ENCODE measurements around the gene COG4.

COG4 gene

GRCh38 chr16:70510216-70510615 lies 13.1 kb downstream of the COG4 start:
- H3K27me3 ChIP-seq: no peaks in the 10 kb centered on the region
- no peaks in the 10 kb centered on the region for H3K4me1 ChIP-seq
- TF ChIP-seq CTCF (IDR thresholded peaks at IDR 0.05; ENCODE audit: low read depth, low read length): no peak
- DNase-seq: no peak
- peaks cover 61% of the 10 kb centered on the region for H3K36me3 ChIP-seq
- no peak overlapping the region for H3K4me3 ChIP-seq (ENCODE audit: low read depth, low read length)
- H3K9me3 ChIP-seq: no peaks in the 10 kb centered on the region

GRCh38 chr16:70508752-70509151 lies 14.6 kb downstream of the COG4 start:
- no peaks in the 10 kb centered on the region for H3K9me3 ChIP-seq
- H3K4me1 ChIP-seq: no peaks in the 10 kb centered on the region
- peaks cover 49% of the 10 kb centered on the region for H3K36me3 ChIP-seq
- H3K27me3 ChIP-seq: no peaks in the 10 kb centered on the region
- no peak for DNase-seq
- TF ChIP-seq CTCF (IDR thresholded peaks at IDR 0.05; ENCODE audit: low read depth, low read length): no peak
- no peak overlapping the region for H3K4me3 ChIP-seq (ENCODE audit: low read depth, low read length)

- no peak for TF ChIP-seq CTCF (IDR thresholded peaks at IDR 0.05; ENCODE audit: low read depth, low read length)
- peaks cover 29% of the 10 kb centered on the region for H3K36me3 ChIP-seq
Measured at GRCh38 chr16:70496513-70496912, 26.8 kb downstream of the COG4 start.

GRCh38 chr16:70495425-70496182 lies 27.8 kb downstream of the COG4 start:
- H3K36me3 ChIP-seq: peaks cover 29% of the 10 kb centered on the region
- H3K4me1 ChIP-seq: no peaks in the 10 kb centered on the region
- TF ChIP-seq CTCF (IDR thresholded peaks at IDR 0.05; ENCODE audit: low read depth, low read length): no peak
- H3K9me3 ChIP-seq: no peaks in the 10 kb centered on the region
- H3K27me3 ChIP-seq: no peaks in the 10 kb centered on the region
- no peak for DNase-seq
- H3K4me3 ChIP-seq (ENCODE audit: low read depth, low read length): no peak overlapping the region

More at GRCh38 chr16:70496513-70496912, 26.8 kb downstream of the COG4 start:
- Histone ChIP-seq H3K9me3 (no peaks in the 10 kb centered on the region), H3K27me3 (no peaks in the 10 kb centered on the region), H3K4me3 (ENCODE audit: low read depth, low read length) (no peak overlapping the region), H3K4me1 (no peaks in the 10 kb centered on the region)
- no peak for DNase-seq

- H3K36me3 ChIP-seq: peaks cover 35% of the 10 kb centered on the region
- TF ChIP-seq CTCF (IDR thresholded peaks at IDR 0.05; ENCODE audit: low read depth, low read length): no peak
- no peaks in the 10 kb centered on the region for H3K27me3 ChIP-seq
- H3K9me3 ChIP-seq: no peaks in the 10 kb centered on the region
- H3K4me1 ChIP-seq: no peaks in the 10 kb centered on the region
- no peak overlapping the region for H3K4me3 ChIP-seq (ENCODE audit: low read depth, low read length)
- DNase-seq: no peak
Measured at GRCh38 chr16:70494777-70495176, 28.6 kb downstream of the COG4 start.

- DNase-seq: no peak
- no peak for TF ChIP-seq CTCF (IDR thresholded peaks at IDR 0.05; ENCODE audit: low read depth, low read length)
- no peaks in the 10 kb centered on the region for H3K4me1 ChIP-seq
- H3K9me3 ChIP-seq: no peaks in the 10 kb centered on the region
- H3K36me3 ChIP-seq: peaks cover 38% of the 10 kb centered on the region
- no peaks in the 10 kb centered on the region for H3K27me3 ChIP-seq
- H3K4me3 ChIP-seq (ENCODE audit: low read depth, low read length): no peak overlapping the region
Measured at GRCh38 chr16:70494202-70494770, 29.1 kb downstream of the COG4 start.

Data from BE2C (cell line).